ENCODE results near the gene ZBTB9.

The ZBTB9 gene

DNA sequence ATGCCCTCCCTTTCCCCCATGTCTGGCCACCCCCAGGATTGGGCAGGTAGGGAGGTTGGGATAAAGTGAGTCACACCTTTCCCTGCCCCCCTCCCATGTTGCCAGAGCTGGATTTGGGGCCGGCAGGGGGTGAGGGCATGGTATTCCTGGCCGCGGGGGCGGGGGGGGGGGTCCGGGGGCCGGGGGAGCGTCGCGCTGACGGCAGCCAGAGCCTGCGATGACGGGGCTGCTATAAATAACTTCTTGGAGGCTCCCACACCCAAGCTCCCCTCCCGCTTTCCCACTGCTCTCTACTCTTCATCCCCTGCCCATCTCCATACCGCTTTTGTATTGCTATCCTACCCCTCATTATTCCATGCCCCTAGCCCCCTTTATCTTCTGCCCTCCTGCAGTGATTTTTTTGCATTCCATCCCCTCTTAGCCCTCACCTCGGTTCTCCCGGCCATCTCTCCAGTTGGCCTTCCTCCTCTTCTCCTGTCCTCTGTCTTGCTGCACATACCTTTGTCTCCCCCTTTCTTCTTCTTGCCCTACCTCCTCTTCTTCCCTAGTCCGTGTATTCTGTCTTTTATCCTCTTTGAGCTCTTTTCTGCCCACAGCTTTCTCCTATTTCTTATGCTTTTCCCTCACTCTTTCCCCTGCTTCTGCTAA lies 20.7 kb upstream of the ZBTB9 start:
- DNase-seq (ENCODE audit: low spot score): no peak

DNA sequence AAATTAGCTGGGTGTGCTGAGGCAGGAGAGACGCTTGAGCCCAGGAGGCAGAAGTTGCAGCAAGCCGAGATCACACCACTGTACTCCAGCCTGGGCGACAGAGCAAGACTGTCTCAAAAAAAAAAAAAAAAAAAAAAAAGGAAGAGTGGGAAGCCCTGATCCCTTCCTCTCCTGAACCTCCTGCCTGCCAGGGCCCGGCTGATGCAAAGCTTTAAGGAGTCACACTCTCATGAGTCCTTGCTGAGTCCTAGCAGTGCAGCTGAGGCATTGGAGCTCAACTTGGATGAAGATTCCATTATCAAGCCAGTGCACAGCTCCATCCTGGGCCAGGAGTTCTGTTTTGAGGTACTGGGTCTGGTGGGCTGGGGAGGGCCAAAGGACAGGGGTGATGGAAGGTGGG lies 19.4 kb upstream of the ZBTB9 start:
- no peak for DNase-seq (ENCODE audit: low spot score)

DNA sequence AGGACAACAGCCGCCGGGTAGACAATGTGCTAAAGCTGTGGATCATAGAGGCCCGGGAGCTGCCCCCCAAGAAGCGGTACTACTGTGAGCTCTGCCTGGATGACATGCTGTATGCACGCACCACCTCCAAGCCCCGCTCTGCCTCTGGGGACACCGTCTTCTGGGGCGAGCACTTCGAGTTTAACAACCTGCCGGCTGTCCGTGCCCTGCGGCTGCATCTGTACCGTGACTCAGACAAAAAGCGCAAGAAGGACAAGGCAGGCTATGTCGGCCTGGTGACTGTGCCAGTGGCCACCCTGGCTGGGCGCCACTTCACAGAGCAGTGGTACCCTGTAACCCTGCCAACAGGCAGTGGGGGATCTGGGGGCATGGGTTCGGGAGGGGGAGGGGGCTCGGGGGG lies 16.7 kb upstream of the ZBTB9 start:
- no peak for DNase-seq (ENCODE audit: low spot score)

DNA sequence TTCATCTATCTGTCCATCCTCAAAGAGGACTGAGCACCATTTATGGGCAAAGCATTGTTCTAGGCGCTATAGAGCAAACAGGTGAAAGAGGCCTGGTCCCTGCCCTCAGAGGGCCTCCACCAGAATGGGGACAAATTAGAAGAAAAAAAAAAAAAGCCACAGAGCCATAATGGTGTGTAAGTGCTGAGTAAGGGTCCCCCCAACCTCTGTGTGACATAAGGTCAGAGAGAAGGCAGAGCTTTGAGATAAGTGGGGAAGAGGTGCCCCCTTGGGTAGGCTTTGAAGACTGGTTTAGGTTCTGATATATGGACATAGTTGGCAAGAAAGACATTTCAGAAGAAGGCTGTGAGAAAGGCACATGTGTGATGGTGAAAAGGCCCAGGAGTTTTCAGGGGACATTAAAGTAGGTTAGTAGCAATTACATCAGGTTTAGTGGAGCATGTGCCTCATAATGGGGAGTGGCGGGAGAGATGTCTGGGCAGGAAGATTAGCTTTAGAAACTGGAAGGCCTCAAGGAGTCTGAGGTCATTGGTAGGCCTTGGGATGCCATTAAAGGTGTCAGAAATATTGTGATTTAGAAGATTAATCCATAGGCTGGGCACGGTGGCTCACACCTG lies 15.3 kb upstream of the ZBTB9 start:
- no peak for DNase-seq (ENCODE audit: low spot score)

DNA sequence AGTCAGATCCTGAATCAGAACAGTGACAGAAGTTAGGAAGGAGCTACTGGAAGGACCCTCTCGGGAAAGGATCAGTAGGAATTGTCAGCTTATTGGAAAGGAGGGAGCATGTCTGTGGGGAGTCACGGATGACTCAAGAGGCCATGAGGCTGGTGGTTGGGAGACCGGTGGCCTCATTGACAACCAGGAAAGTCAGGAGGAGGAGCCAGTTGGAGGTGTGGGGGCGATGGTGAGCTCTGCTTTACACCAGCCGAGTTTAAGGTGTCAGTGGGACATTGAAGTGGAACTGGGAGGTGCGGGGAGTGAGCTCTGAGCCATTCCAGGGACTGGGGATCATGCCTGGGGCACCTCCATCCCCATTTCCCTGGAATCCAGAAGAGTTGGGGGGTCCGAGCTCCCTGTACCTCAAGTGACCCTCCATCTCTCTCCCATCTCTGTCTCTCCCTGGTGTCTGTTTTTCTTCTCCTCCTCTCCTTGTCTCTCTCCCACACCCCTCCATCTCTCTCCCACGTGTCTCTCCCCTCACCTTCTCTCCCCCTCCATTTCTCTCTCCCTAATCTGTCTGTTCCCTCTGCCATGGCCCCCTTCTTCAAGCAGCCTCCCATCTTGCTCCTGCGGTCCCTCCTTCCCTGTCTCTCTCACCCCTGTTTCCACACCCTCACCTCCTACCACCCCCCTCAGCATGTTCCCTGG lies 14.3 kb upstream of the ZBTB9 start:
- no peak for DNase-seq (ENCODE audit: low spot score)

DNA sequence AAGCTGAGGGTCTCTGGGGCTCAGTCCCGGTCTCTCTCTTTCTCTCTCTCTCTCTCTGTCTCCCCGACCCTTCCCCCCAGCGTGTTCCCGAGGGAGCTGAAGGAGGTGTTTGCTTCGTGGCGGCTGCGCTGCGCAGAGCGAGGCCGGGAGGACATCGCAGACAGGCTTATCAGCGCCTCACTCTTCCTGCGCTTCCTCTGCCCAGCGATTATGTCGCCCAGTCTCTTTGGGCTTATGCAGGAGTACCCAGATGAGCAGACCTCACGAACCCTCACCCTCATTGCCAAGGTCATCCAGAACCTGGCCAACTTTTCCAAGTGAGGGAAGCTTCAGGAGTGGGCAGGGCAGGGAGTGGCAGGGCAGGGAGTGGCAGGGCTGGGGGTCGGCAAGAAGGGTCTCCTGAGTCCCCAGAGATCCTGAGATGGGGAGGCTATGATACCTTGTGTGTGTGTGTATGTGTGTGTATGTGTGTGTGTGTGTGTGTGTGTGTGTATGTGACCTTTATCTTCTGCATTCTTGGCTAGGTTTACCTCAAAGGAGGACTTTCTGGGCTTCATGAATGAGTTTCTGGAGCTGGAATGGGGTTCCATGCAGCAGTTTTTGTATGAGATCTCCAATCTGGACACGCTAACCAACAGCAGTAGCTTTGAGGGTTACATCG lies 13.6 kb upstream of the ZBTB9 start:
- DNase-seq (ENCODE audit: low spot score): no peak

DNA sequence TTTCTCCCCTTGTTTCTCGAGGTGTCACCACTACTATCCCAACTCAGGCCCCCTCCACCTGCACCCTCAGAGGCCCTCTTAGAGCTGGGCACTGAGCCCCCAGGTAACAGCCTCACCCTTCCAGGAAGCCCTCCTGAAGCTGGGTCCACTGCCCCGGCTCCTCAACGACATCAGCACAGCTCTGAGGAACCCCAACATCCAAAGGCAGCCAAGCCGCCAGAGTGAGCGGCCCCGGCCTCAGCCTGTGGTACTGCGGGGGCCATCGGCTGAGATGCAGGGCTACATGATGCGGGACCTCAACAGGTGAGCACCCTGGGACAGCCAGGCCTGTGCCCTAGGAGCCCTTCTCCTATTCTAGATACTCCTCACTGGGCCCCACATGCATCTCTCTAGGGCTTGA lies 12.9 kb upstream of the ZBTB9 start:
- DNase-seq (ENCODE audit: low spot score): no peak

DNA sequence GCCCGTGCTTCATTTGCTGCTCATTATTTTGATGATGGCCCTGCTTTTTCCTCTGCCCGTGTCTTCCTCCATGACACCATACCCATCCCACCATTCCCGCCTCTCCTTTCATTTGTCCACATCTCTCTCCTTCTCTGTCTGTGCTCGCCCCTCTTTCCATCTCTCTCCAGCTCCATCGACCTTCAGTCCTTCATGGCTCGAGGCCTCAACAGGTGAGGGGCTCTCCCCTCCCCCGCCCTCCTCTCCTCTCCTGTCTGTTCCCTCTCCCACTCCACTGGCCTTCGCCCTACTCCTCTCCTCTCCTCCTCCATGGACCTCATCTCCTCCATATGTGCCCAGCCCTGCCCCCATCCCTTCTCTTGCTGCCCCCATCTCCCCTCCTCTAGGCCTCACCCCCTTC lies 12.1 kb upstream of the ZBTB9 start:
- DNase-seq (ENCODE audit: low spot score): no peak

DNA sequence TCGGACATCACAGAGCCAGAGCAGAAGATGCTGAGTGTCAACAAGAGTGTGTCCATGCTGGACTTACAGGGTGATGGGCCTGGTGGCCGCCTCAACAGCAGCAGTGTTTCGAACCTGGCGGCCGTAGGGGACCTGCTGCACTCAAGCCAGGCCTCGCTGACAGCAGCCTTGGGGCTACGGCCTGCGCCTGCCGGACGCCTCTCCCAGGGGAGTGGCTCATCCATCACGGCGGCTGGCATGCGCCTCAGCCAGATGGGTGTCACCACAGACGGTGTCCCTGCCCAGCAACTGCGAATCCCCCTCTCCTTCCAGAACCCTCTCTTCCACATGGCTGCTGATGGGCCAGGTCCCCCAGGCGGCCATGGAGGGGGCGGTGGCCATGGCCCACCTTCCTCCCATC lies 11.4 kb upstream of the ZBTB9 start:
- no peak for DNase-seq (ENCODE audit: low spot score)

DNA sequence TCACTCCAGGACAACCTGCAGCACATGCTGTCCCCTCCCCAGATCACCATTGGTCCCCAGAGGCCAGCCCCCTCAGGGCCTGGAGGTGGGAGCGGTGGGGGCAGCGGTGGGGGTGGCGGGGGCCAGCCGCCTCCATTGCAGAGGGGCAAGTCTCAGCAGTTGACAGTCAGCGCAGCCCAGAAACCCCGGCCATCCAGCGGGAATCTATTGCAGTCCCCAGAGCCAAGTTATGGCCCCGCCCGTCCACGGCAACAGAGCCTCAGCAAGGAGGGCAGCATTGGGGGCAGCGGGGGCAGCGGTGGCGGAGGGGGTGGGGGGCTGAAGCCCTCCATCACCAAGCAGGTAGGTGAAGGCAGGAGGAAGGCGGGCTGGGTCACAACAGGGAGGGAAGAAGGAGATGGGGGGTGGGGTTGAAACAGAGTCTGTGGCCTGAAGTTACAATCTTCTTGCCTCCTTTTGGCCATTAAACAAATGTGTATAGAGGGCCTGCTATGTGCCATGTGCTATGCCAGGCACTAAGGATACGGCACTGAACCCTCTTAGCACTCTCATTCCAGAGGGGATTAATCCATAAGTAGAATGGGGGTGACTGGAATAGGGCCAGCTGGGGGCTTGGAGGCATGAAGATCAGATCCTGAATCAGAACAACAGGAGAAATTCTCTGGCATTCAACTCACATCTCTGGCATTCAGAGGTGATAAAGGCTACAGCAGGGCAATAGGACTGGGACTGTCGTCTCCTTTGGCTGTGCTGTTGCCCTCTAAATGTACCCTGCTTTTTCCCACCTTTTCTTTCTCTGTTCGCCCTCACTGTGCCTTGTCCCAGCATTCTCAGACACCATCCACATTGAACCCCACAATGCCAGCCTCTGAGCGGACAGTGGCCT lies 10.5 kb upstream of the ZBTB9 start:
- no peak for DNase-seq (ENCODE audit: low spot score)

DNA sequence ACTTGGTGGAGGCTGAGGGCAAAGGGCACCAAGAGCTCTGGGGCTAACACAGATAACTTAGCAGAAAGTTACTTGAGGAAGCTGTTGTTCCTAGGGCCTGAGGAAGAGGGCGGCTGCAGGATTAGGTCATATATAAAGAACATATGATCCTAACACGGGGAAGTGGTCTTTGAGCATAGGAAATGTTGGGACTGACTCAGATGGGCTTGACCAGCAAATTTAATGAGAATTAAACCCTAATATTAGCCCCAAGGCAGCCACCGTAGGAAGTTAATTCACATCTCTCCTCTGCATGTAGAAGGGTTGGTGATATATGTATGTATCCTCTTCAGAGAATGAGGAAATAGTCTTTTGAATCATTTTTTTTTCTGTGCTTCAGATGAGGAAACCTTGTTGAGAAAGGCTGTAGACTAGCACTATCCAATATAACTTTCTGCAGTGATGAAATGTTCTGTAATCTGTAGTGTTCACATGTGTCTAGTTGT lies 9.2 kb upstream of the ZBTB9 start:
- no peak for DNase-seq (ENCODE audit: low spot score)

DNA sequence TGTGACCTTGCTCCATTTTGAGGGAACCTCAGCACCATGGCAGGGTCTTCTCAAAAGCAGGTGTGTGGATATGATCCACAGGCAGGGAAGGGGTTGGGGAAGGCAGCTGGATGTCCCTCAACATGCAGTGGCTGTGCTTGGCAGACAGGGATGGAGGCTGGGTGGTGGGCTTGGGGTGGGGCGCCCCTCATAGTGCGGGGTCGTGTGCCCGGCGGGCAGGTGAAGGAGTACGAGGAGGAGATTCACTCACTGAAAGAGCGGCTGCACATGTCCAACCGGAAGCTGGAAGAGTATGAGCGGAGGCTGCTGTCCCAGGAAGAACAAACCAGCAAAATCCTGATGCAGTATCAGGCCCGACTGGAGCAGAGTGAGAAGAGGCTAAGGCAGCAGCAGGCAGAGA lies 8.0 kb upstream of the ZBTB9 start:
- no peak for DNase-seq (ENCODE audit: low spot score)

DNA sequence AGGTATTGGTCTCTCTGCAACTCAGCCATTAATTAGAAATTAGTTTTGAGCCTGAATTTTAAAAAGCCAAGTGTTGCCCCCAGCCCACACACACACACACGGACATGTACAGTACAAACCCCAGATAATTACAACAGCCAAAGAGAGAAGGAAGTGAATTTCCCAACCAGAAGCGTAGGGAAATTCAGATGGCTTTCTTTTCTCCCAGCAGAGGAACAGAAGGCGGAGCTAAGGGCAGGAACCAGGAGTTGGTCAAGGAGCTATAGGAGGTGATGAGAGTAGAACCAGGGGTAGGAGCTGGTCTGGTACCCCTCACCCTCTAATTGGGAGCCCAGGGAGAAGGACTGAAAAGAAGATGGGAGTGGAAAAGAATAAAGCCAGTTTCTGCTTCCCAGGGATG lies 3.9 kb upstream of the ZBTB9 start:
- DNase-seq (ENCODE audit: low spot score): no peak

DNA sequence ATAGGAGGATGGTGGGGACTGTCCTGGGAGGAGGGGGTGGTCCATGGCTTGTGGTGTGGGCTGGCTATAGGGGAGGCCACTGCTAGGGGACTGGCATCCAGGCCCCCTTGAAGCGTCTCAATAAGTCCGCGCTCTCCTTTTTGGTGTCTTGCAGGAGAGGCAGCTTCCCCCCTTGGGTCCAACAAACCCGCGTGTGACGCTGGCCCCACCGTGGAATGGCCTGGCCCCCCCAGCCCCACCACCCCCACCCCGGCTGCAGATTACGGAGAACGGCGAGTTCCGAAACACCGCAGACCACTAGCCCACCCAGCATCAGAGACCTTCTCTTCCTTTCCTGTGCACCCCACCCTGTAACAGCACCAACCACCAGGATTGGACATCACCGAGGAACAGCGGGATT lies 2.8 kb upstream of the ZBTB9 start:
- DNase-seq (ENCODE audit: low spot score): no peak

DNA sequence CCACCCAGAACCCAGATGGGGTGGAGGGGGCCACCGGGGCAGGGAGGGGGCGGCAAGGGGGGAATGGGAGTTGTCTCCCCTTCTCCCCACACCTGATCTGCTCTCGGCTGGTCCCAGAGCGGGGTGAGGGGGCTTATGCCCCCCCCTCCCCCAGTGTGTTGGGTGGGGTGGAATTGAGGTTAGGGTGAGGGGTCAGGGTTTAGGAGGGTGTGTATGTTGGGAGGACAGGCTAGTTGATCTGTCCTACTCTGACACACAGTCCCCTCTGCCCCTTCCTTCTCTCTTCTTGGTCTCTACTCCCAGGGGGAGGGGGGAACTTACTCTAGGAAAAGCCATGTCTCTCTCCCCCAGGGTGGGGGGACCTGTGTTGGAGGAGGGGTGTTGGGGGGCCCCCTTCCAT lies 1.9 kb upstream of the ZBTB9 start:
- DNase-seq (ENCODE audit: low spot score): no peak

DNA sequence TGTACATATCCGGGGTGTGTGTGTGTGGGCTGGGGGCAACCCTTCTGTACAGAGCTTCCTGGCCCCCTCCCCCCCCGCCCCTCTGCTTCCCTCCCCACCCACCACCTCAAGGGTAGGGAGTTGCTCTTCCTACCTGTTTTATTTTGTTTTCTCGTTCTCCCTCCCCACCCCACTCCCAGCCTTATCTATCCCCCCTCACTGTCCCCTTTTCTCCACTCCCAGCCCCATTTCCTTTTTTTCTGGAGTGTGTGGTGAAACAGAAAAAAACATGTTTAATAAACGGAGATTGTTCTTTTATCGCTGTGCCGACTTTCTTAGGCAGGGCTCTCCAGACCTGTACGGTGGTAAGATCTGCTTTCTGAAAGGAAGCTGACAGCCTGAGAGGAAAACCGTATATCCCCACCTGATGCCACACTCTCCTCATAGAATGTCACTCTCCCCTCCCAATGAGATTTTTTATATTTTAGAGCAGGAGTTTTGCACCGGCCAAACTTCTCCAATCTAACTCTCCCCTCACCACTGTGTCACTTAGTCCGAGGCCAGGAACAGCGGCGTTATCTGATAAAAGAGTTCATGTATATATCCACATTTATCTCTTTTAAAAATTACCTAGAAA lies 875 bp upstream of the ZBTB9 start:
- no peak for DNase-seq (ENCODE audit: low spot score)

DNA sequence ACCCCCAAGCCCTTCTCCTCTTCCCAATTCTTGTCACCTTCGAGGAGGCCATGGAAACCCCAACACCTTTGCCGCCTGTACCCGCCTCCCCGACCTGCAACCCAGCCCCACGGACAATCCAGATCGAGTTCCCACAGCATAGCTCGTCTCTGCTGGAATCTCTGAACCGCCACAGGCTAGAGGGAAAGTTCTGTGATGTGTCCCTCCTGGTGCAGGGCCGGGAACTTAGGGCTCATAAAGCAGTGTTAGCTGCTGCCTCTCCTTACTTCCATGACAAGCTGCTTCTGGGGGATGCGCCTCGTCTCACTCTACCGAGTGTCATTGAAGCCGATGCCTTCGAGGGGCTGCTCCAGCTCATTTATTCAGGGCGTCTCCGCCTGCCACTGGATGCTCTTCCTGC lies 675 bp downstream of the ZBTB9 start:
- no peak for DNase-seq (ENCODE audit: low spot score)

DNA sequence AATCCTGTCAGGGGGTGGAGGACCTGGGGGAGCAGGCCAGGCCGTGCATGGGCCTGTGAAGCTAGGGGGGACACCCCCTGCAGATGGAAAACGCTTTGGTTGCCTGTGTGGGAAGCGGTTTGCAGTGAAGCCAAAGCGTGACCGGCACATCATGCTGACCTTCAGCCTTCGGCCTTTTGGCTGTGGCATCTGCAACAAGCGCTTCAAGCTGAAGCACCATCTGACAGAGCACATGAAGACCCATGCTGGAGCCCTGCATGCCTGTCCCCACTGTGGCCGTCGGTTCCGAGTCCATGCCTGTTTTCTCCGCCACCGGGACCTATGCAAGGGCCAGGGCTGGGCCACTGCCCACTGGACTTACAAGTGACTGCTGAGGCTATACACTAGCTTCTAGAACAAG lies 1.8 kb downstream of the ZBTB9 start:
- no peak for DNase-seq (ENCODE audit: low spot score)

DNA sequence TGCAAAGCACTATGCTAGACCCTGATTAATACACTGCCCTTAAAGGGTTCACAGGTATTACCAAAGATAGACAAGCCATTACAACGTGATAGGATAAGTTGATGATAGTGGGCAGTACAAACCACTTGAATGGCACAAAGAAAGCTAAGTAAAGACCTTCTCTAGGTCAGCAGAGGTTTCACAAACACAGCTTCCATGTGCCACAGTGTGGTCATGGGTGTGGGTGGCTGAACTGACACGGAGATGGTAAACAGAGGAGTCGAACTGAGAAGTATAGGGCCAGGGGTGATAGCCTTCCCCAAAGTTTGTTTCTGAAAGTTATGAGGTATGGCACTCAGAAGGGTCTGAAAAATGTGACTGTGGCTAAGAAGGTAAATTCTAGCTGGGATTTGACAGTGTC lies 4.3 kb downstream of the ZBTB9 start:
- DNase-seq (ENCODE audit: low spot score): no peak

DNA sequence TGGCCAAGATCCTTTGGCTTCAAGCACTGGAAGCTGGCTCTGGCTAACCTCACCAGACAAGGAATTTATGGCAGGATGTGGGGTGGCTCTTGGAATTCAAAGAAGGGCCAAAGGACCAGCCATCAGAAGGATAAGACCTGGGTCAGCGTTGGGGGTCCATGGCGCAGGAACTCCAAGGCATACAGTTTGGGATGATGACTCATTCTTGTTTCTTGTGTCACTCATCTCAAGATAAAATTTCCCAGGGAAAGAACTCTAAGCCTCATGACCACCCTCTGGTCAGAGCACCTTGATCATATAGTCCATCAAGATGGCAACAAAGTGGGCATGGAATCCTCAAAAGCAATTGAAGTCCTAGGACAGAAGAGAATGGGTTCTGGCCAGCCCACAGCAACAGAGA lies 4.8 kb downstream of the ZBTB9 start:
- DNase-seq (ENCODE audit: low spot score): no peak

DNA sequence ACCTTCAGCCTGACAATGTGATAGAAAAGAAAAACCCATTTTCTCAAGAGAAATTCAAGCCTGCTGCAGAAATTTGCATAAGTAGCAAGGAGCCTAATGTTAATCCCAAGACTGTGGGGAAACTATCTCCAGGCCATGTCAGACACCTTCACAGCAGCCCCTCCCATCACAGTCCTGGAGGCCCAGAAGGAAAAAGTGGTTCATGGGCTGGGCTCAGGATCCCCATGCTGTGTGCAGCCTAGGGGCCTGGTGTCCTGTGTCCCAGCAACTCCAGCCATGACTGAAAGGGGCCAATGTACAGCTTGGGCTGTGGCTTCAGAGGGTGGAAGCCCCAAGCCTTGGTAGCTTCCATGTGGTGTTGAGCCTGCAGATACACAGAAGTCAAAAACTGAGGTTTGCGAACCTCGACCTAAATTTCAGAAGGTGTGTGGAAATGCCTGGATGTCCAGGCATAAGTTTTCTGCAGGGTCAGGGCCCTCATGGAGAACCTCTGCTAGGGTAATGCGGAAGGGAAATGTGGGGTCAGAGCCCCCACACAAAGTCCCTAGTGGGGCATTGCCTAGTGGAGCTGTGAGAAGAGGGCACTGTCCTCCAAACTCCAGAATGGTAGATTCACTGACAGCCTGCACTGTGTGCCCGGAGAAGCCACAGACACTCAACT lies 11.8 kb downstream of the ZBTB9 start:
- DNase-seq (ENCODE audit: low spot score): no peak
